ENCODE results near the gene POLA2.

Gene POLA2

GRCh38 chr11:65297026-65297672, 35.4 kb downstream of the POLA2 start:
- no peak for DNase-seq (ENCODE audit: low read depth, low spot score)
- H3K27ac ChIP-seq: no peak overlapping the region
- H3K9me3 ChIP-seq (ENCODE audit: low read depth, low read length): no peaks in the 10 kb centered on the region
- no peak overlapping the region for H3K9ac ChIP-seq (ENCODE audit: insufficient read length)
- no peak overlapping the region for H3K4me3 ChIP-seq
- TF ChIP-seq POLR2AphosphoS5 (IDR thresholded peaks at IDR 0.05; ENCODE audit: borderline replicate concordance, low read depth, low read length) (no peak), FOXP2 (optimal IDR thresholded peaks at IDR 0.05; ENCODE audit: control extremely low read depth, extremely low read length, insufficient read depth) (no peak)
- peaks cover 61% of the 10 kb centered on the region for H3K36me3 ChIP-seq (ENCODE audit: insufficient read depth, low read length)

GRCh38 chr11:65298131-65298535, 36.4 kb downstream of the POLA2 start:
- Histone ChIP-seq H3K4me3 (no peak overlapping the region), H3K9ac (ENCODE audit: insufficient read length) (no peak overlapping the region), H3K36me3 (ENCODE audit: insufficient read depth, low read length) (peaks cover 52% of the 10 kb centered on the region), H3K9me3 (ENCODE audit: low read depth, low read length) (no peaks in the 10 kb centered on the region), H3K27ac (no peak overlapping the region)
- TF ChIP-seq POLR2AphosphoS5 (IDR thresholded peaks at IDR 0.05; ENCODE audit: borderline replicate concordance, low read depth, low read length) (no peak), FOXP2 (optimal IDR thresholded peaks at IDR 0.05; ENCODE audit: control extremely low read depth, extremely low read length, insufficient read depth) (no peak), EZH2 (IDR thresholded peaks at IDR 0.05) (no peak)
- DNase-seq (ENCODE audit: low read depth, low spot score): no peak

- no peak for TF ChIP-seq FOXP2 (optimal IDR thresholded peaks at IDR 0.05; ENCODE audit: control extremely low read depth, extremely low read length, insufficient read depth)
- no peak for TF ChIP-seq EZH2 (IDR thresholded peaks at IDR 0.05)
- TF ChIP-seq POLR2AphosphoS5 (IDR thresholded peaks at IDR 0.05; ENCODE audit: borderline replicate concordance, low read depth, low read length): no peak
- DNase-seq (ENCODE audit: low read depth, low spot score): no peak
- Histone ChIP-seq H3K9ac (ENCODE audit: insufficient read length) (no peak overlapping the region), H3K4me3 (no peak overlapping the region), H3K9me3 (ENCODE audit: low read depth, low read length) (no peaks in the 10 kb centered on the region), H3K36me3 (ENCODE audit: insufficient read depth, low read length) (peaks cover 46% of the 10 kb centered on the region), H3K27ac (no peak overlapping the region)
These were observed 37.0 kb downstream of the POLA2 start for GRCh38 chr11:65298655-65299179.

GRCh38 chr11:65300621-65301275, 39.0 kb downstream of the POLA2 start:
- H3K4me3 ChIP-seq: no peak overlapping the region
- no peak overlapping the region for H3K27ac ChIP-seq
- no peaks in the 10 kb centered on the region for H3K9me3 ChIP-seq (ENCODE audit: low read depth, low read length)
- peaks cover 26% of the 10 kb centered on the region for H3K36me3 ChIP-seq (ENCODE audit: insufficient read depth, low read length)
- no peak for TF ChIP-seq EZH2 (IDR thresholded peaks at IDR 0.05)
- TF ChIP-seq FOXP2 (optimal IDR thresholded peaks at IDR 0.05; ENCODE audit: control extremely low read depth, extremely low read length, insufficient read depth): no peak
- TF ChIP-seq POLR2AphosphoS5 (IDR thresholded peaks at IDR 0.05; ENCODE audit: borderline replicate concordance, low read depth, low read length): no peak
- no peak for DNase-seq (ENCODE audit: low read depth, low spot score)
- no peak overlapping the region for H3K9ac ChIP-seq (ENCODE audit: insufficient read length)

GRCh38 chr11:65301491-65302329, 39.9 kb downstream of the POLA2 start:
- Histone ChIP-seq H3K4me3 (no peak overlapping the region), H3K36me3 (ENCODE audit: insufficient read depth, low read length) (peaks cover 17% of the 10 kb centered on the region; the same call in 1 of the 2 replicates), H3K27ac (no peak overlapping the region), H3K9me3 (ENCODE audit: low read depth, low read length) (no peaks in the 10 kb centered on the region), H3K9ac (ENCODE audit: insufficient read length) (no peak overlapping the region)
- no peak for TF ChIP-seq EZH2 (IDR thresholded peaks at IDR 0.05)
- no peak for TF ChIP-seq FOXP2 (optimal IDR thresholded peaks at IDR 0.05; ENCODE audit: control extremely low read depth, extremely low read length, insufficient read depth)
- no peak for TF ChIP-seq POLR2AphosphoS5 (IDR thresholded peaks at IDR 0.05; ENCODE audit: borderline replicate concordance, low read depth, low read length)
- no peak for DNase-seq (ENCODE audit: low read depth, low spot score)

GRCh38 chr11:65303555-65303954, 41.8 kb downstream of the POLA2 start:
- no peak overlapping the region for H3K4me3 ChIP-seq
- peaks cover 7% of the 10 kb centered on the region; the same call in 1 of the 2 replicates for H3K36me3 ChIP-seq (ENCODE audit: insufficient read depth, low read length)

GRCh38 chr11:65304110-65304509, 42.3 kb downstream of the POLA2 start:
- H3K36me3 ChIP-seq (ENCODE audit: insufficient read depth, low read length): peaks cover 1% of the 10 kb centered on the region; the same call in 1 of the 2 replicates
- no peak overlapping the region for H3K27ac ChIP-seq
- no peak overlapping the region for H3K9ac ChIP-seq (ENCODE audit: insufficient read length)
- H3K9me3 ChIP-seq (ENCODE audit: low read depth, low read length): no peaks in the 10 kb centered on the region
- H3K4me3 ChIP-seq: no peak overlapping the region
- no peak for DNase-seq (ENCODE audit: low read depth, low spot score)
- no peak for TF ChIP-seq POLR2AphosphoS5 (IDR thresholded peaks at IDR 0.05; ENCODE audit: borderline replicate concordance, low read depth, low read length)
- no peak for TF ChIP-seq EZH2 (IDR thresholded peaks at IDR 0.05)
- no peak for TF ChIP-seq FOXP2 (optimal IDR thresholded peaks at IDR 0.05; ENCODE audit: control extremely low read depth, extremely low read length, insufficient read depth)

More at GRCh38 chr11:65303555-65303954, 41.8 kb downstream of the POLA2 start:
- Histone ChIP-seq H3K27ac (no peak overlapping the region), H3K9me3 (ENCODE audit: low read depth, low read length) (no peaks in the 10 kb centered on the region), H3K9ac (ENCODE audit: insufficient read length) (no peak overlapping the region)
- TF ChIP-seq EZH2 (IDR thresholded peaks at IDR 0.05) (no peak), FOXP2 (optimal IDR thresholded peaks at IDR 0.05; ENCODE audit: control extremely low read depth, extremely low read length, insufficient read depth) (no peak), POLR2AphosphoS5 (IDR thresholded peaks at IDR 0.05; ENCODE audit: borderline replicate concordance, low read depth, low read length) (no peak)
- DNase-seq (ENCODE audit: low read depth, low spot score): no peak

- no peak overlapping the region for H3K9ac ChIP-seq (ENCODE audit: insufficient read length)
- no peak overlapping the region for H3K27ac ChIP-seq
- H3K4me3 ChIP-seq: no peak overlapping the region
- H3K36me3 ChIP-seq (ENCODE audit: insufficient read depth, low read length): no peaks in the 10 kb centered on the region
- TF ChIP-seq EZH2 (IDR thresholded peaks at IDR 0.05) (no peak), POLR2AphosphoS5 (IDR thresholded peaks at IDR 0.05; ENCODE audit: borderline replicate concordance, low read depth, low read length) (no peak), FOXP2 (optimal IDR thresholded peaks at IDR 0.05; ENCODE audit: control extremely low read depth, extremely low read length, insufficient read depth) (no peak)
- H3K9me3 ChIP-seq (ENCODE audit: low read depth, low read length): no peaks in the 10 kb centered on the region
- DNase-seq (ENCODE audit: low read depth, low spot score): no peak
These were observed 42.9 kb downstream of the POLA2 start for GRCh38 chr11:65304613-65305012.

Measured in SK-N-MC (cell line).